OCI-LY3 (cell line): ENCODE data around the gene SH2D3A.
"Not testable (repeated sequence)": the region's sequence is repeated elsewhere in the genome, so short reads cannot be mapped to it uniquely, and the experiment has no call there.

ENCODE experiments used
- H2AFZ ChIP-seq: fragments of 200-600, 300-600 bp; shearing (Covaris generic); 2 replicates; pipeline ENCODE4 v1.6.0; 2014; ENCODE audit warnings: antibody characterized with exemption, low read depth, low read length
- H3K27ac ChIP-seq: fragments of 200-600, 300-600 bp; sonication (generic); 2 replicates; pipeline ENCODE4 v1.5.1; 2014; ENCODE audit warnings: mild to moderate bottlenecking, low read length, moderate library complexity, mixed read lengths
- H3K27me3 ChIP-seq: fragments of 200-600, 300-600 bp; sonication (generic); 2 replicates; pipeline ENCODE4 v1.6.1; 2014; ENCODE audit warnings: low read depth, low read length, mixed read lengths
- H3K36me3 ChIP-seq: fragments of 200-600, 300-600 bp; sonication (generic); replicated peaks from 2 replicates; pipeline ENCODE3; 2014; ENCODE audit warnings: low read depth, low read length, mixed read lengths
- H3K4me1 ChIP-seq: fragments of 300-600, 200-600 bp; sonication (generic); 2 replicates; pipeline ENCODE4 v1.6.1; 2014; ENCODE audit warnings: low read length, mixed read lengths
- H3K4me2 ChIP-seq: fragments of 200-600, 300-600 bp; sonication (generic); 2 replicates; pipeline ENCODE4 v1.6.1; 2014; ENCODE audit warnings: low read length, mixed read lengths
- H3K4me3 ChIP-seq: fragments of 300-600, 200-600 bp; sonication (generic); 2 replicates; pipeline ENCODE4 v1.5.1; 2014; ENCODE audit warnings: antibody characterized with exemption, mild to moderate bottlenecking, low read length, moderate library complexity
- H3K79me2 ChIP-seq: fragments of 300-600, 200-600 bp; shearing (Covaris generic); 2 replicates; pipeline ENCODE4 v1.6.1; 2014; ENCODE audit warnings: mild to moderate bottlenecking, low read length, mixed read lengths
- H3K9ac ChIP-seq: fragments of 300-600, 200-600 bp; shearing (Covaris generic); 2 replicates; pipeline ENCODE4 v1.6.0; 2014; ENCODE audit warnings: mild to moderate bottlenecking, low read length, moderate library complexity
- H3K9me3 ChIP-seq: fragments of 200-600, 300-600 bp; shearing (Covaris generic); 2 replicates; pipeline ENCODE4 v1.6.1; 2014; ENCODE audit warnings: low read length, mixed read lengths; ENCODE audit not compliant: insufficient read depth
- H4K20me1 ChIP-seq: fragments of 200-600, 300-600 bp; sonication (generic); 2 replicates; pipeline ENCODE4 v1.6.1; 2016; ENCODE audit warnings: low read length, mixed read lengths; ENCODE audit not compliant: insufficient read depth
- CTCF ChIP-seq: fragments of 200-600, 300-600 bp; sonication (generic); IDR thresholded peaks from 2 replicates; pipeline ENCODE4 v1.5.1; 2014; ENCODE audit warnings: antibody characterized with exemption, low read length, low read depth
- EZH2phosphoT487 ChIP-seq: fragments of 200-600 bp; shearing (Covaris generic); IDR thresholded peaks from 2 replicates; pipeline ENCODE4 v1.6.1; 2018; ENCODE audit warnings: antibody characterized with exemption, mixed run types, low read depth

SH2D3A gene

GRCh38 chr19:6767081-6767356, 216 bp downstream of the SH2D3A start:
- Histone ChIP-seq H3K4me2 (peak overlapping the region; percentile 88), H3K9ac (peak overlapping the region; percentile 69), H3K27ac (no peak overlapping the region), H3K4me3 (peak overlapping the region; percentile 86), H3K9me3 (no peaks in the 10 kb centered on the region), H2AFZ (peak overlapping the region; percentile 81; the same call in 1 of the 2 replicates), H4K20me1 (no peaks in the 10 kb centered on the region), H3K79me2 (no peaks in the 10 kb centered on the region), H3K36me3 (no peaks in the 10 kb centered on the region), H3K4me1 (peaks cover 30% of the 10 kb centered on the region), H3K27me3 (no peaks in the 10 kb centered on the region; the same call in 1 of the 2 replicates)
- TF ChIP-seq CTCF = no peak
- TF ChIP-seq EZH2phosphoT487 = no peak

GRCh38 chr19:6766357-6767080, 716 bp downstream of the SH2D3A start:
- Histone ChIP-seq H3K79me2 (no peaks in the 10 kb centered on the region), H3K27ac (no peak overlapping the region), H2AFZ (peak overlapping the region; percentile 81; the same call in 1 of the 2 replicates), H3K9me3 (no peaks in the 10 kb centered on the region), H3K4me2 (peak overlapping the region; percentile 88), H3K9ac (peak overlapping the region; percentile 69), H3K27me3 (no peaks in the 10 kb centered on the region; the same call in 1 of the 2 replicates), H3K4me1 (peaks cover 26% of the 10 kb centered on the region), H3K4me3 (peak overlapping the region; percentile 86), H3K36me3 (no peaks in the 10 kb centered on the region), H4K20me1 (no peaks in the 10 kb centered on the region)
- TF ChIP-seq EZH2phosphoT487 (no peak), CTCF (no peak)

- Histone ChIP-seq H3K4me2 (peak overlapping the region; percentile 88), H3K79me2 (no peaks in the 10 kb centered on the region)
Observed at GRCh38 chr19:6765738-6766356, 1.4 kb downstream of the SH2D3A start.

GRCh38 chr19:6762253-6762797, 4.9 kb downstream of the SH2D3A start:
- not testable (repeated sequence) for H3K27ac ChIP-seq, H3K36me3 ChIP-seq, H3K79me2 ChIP-seq

More at GRCh38 chr19:6765738-6766356, 1.4 kb downstream of the SH2D3A start:
- no peaks in the 10 kb centered on the region for H4K20me1 ChIP-seq
- no peak overlapping the region for H3K9ac ChIP-seq
- no peaks in the 10 kb centered on the region for H3K9me3 ChIP-seq
- H3K27me3 ChIP-seq = no peaks in the 10 kb centered on the region; the same call in 1 of the 2 replicates
- 0 out of 2 replicates have a peak overlapping the region, but pooled peaks have one; percentile 86 for H3K4me3 ChIP-seq
- TF ChIP-seq CTCF (no peak), EZH2phosphoT487 (no peak)
- H3K27ac ChIP-seq = no peak overlapping the region
- H2AFZ ChIP-seq = no peak overlapping the region
- H3K4me1 ChIP-seq = peaks cover 26% of the 10 kb centered on the region
- no peaks in the 10 kb centered on the region for H3K36me3 ChIP-seq

More at GRCh38 chr19:6762253-6762797, 4.9 kb downstream of the SH2D3A start:
- not testable (repeated sequence) for H3K4me3 ChIP-seq, H3K9ac ChIP-seq, H3K4me2 ChIP-seq, H3K9me3 ChIP-seq, H3K27me3 ChIP-seq, H4K20me1 ChIP-seq, H2AFZ ChIP-seq
- H3K4me1 ChIP-seq = peaks cover 13% of the 10 kb centered on the region
